ENCODE measurements around the gene CRNN. TPM values are rescaled to one million over a fixed set of nuclear protein-coding genes. Genes with fewer than 3 reads are reported as not detected.

The CRNN gene
- total RNA-seq, 1 experiment from 2014 or later: not detected

- ATAC-seq: no peak
- H3K27me3 Mint-ChIP-seq (ENCODE audit: low read depth): peaks cover 12% of the 10 kb centered on the region; the same call in 1 of the 2 replicates
- DNase-seq (ENCODE audit: low spot score): no peak
- H3K36me3 Mint-ChIP-seq: peaks cover 77% of the 10 kb centered on the region
- H3K27ac Mint-ChIP-seq: no peak overlapping the region
- ChIA-PET CTCF (no interaction called here), POLR2A (no interaction called here)
- TF ChIP-seq NFE2L1 (CRISPR knock-in tag; IDR thresholded peaks at IDR 0.05) (no peak), NR1H2 (CRISPR knock-in tag; IDR thresholded peaks at IDR 0.05) (no peak), CBFB (CRISPR knock-in tag; IDR thresholded peaks at IDR 0.05; ENCODE audit: low read depth) (no peak), CDX4 (CRISPR knock-in tag; IDR thresholded peaks at IDR 0.05; ENCODE audit: borderline replicate concordance) (no peak), CREM (CRISPR knock-in tag; IDR thresholded peaks at IDR 0.05) (no peak), GTF2I (CRISPR knock-in tag; conservative IDR thresholded peaks at IDR 0.05) (no peak), HMGA2 (CRISPR knock-in tag; IDR thresholded peaks at IDR 0.05) (no peak), ZNF281 (CRISPR knock-in tag; IDR thresholded peaks at IDR 0.05) (no peak), ZNF671 (CRISPR knock-in tag; IDR thresholded peaks at IDR 0.05) (no peak), ZNF532 (CRISPR knock-in tag; IDR thresholded peaks at IDR 0.05; ENCODE audit: borderline replicate concordance) (no peak), ATF3 (CRISPR knock-in tag; conservative IDR thresholded peaks at IDR 0.05) (no peak)
- H3K9me3 Mint-ChIP-seq: peaks cover 88% of the 10 kb centered on the region
- no peaks in the 10 kb centered on the region for H3K4me1 Mint-ChIP-seq
- no peak overlapping the region for H3K4me3 Mint-ChIP-seq
These were observed 25.2 kb downstream of the CRNN start for GRCh38 chr1:152388889-152389288.

GRCh38 chr1:152386940-152387339, 27.1 kb downstream of the CRNN start:
- peaks cover 12% of the 10 kb centered on the region; the same call in 1 of the 2 replicates for H3K27me3 Mint-ChIP-seq (ENCODE audit: low read depth)
- ChIA-PET CTCF (no interaction called here), POLR2A (no interaction called here)
- no peaks in the 10 kb centered on the region for H3K4me1 Mint-ChIP-seq
- peaks cover 86% of the 10 kb centered on the region for H3K9me3 Mint-ChIP-seq
- peaks cover 74% of the 10 kb centered on the region for H3K36me3 Mint-ChIP-seq
- H3K27ac Mint-ChIP-seq: no peak overlapping the region
- ATAC-seq (no peak), DNase-seq (ENCODE audit: low spot score) (no peak)
- no peak overlapping the region for H3K4me3 Mint-ChIP-seq
- no peak for TF ChIP-seq ARID4B (CRISPR knock-in tag; IDR thresholded peaks at IDR 0.05; ENCODE audit: borderline replicate concordance)
- TF ChIP-seq E2F1 (CRISPR knock-in tag; IDR thresholded peaks at IDR 0.05): no peak
- no peak for TF ChIP-seq E2F5 (CRISPR knock-in tag; IDR thresholded peaks at IDR 0.05)
- TF ChIP-seq ZNF281 (CRISPR knock-in tag; IDR thresholded peaks at IDR 0.05): no peak
